HUDEP-2 (cell line): ENCODE results near the gene SLC35F3.
"Not testable (repeated sequence)": the region's sequence is repeated elsewhere in the genome, so short reads cannot be mapped to it uniquely, and the experiment has no call there.

Experiments used
- DNase-seq, 76 experiments: peaks; one replicate each; lab custom pipeline; 2025; ENCODE audit not compliant: unreplicated experiment in 76 of 76; lab: John Stamatoyannopoulos, UW

The SLC35F3 gene

DNA sequence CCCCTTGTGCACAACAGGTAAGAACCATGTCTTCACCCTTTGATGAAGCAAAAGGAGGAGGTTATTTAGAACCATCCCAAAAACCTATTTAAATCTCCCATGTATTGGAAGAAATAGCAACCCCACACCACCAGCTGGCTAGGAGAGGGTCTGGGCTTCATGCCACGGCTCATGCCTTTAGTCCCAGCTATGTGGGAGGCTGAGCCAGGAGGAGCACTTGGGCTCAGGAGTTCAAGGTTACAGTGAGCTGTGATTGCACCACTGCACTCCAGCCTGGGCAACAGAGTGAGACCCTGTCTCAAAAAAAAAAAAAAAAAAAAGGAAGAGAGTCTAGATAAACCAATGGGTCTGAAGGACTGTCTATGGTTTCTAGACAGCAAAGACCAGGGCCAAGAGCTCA, 270.9 kb downstream of the SLC35F3 start:
- DNase-seq, result no peak

DNA sequence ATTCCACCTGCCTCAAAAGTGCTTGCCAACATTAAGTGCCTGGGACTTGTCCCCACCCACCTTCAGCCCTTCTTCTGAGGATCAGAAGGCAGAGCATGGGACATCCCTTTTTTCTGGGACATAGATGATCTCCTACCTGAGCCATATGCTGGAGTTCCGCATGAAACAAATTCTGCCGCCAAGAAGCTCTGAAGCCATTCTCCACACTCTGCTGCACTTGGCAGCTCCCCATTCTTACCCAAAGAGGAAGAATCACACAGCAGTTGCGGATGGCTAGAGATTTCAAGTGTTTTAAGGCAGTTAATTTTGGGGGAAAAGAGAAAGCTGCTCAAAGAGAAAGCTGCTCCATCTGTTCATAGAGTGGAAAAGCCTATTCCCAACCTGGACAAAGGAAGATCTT, 271.5 kb downstream of the SLC35F3 start:
- no peak for DNase-seq

DNA sequence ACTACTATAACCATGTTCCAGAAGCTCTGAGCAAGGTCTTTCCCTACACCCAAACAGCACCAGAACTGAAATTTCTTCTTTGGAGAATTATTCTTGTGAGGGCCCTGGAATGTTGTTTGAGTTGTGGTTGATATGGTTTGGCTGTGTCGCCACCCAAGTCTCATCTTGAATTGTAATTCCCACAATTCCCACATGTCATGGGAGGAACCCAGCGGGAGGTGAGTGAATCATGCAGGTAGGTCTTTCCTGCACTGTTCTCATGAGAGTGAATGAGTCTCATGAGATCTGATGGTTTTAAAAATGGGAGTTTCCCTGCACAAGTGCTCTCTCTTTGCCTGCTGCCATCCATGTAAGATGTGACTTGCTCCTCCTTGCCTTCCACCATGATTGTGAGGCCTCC, 272.4 kb downstream of the SLC35F3 start:
- DNase-seq, result not testable (repeated sequence)

DNA sequence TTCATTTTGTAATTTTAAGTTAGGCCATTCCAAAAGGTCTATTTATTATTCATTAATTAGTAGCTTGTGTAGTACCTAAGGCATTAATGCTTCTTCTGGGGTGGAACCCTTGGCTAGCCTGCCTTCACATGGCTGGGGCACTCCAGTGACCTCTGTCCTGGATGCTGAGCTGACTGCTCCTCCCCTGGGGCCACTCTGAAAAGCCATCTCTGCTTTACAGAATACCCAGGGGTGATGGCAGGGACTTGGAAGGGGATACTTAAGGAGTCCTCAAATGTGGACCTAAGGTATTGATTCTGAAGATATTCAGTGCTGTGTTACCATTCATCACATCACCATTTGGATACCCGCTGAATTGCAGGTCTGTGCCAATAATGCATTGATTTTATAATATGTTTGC, 281.0 kb downstream of the SLC35F3 start:
- no peak for DNase-seq

DNA sequence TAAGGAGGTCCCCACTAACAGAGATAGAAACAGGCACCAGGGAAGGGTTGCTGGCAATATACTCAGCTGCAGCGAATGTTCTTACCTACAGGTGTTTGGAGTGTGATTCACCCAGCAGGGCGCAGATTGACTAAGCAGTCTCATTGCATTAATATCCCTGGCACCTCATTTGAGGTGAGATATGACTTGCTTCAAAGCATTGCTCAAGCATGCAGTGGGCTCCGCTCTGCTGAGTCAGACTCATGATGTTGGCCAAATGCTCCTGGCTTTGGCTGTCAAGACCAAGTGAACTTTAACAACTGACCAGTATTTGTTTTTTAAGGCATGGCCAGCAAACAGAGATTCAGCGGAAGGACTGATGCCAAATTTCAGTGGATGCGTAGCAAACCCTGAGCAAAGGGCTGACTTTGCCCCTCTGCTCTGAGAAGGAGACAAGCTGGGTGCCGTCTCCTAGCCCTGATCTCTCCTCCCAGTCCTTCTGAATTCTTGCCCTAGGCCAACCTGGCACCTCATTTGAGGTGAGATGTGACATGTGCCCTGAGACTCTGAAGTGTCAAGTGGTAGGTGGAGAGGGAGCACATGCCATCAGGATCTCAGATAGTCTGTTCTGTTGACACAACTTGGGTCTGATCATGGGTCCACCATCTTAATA, 281.7 kb downstream of the SLC35F3 start:
- no peak for DNase-seq

DNA sequence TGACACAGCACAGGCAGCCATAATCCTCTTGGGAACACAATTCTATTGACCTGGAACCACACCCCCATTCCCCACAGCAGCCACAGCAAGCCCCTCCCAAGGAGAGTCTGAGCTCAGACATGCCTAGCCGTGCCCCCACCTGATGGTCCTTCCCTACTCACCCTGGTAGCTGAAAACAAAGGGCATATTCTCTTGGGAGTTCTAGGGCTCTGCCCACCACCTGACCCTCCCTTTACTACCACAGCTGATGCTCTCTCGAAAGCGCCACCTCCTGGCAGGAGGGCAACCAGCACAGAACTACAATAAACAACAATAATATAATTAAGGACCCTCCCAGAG, 283.9 kb downstream of the SLC35F3 start:
- peak in 5 of 76 experiments; percentile 2 to 11 (median 8) for DNase-seq

DNA sequence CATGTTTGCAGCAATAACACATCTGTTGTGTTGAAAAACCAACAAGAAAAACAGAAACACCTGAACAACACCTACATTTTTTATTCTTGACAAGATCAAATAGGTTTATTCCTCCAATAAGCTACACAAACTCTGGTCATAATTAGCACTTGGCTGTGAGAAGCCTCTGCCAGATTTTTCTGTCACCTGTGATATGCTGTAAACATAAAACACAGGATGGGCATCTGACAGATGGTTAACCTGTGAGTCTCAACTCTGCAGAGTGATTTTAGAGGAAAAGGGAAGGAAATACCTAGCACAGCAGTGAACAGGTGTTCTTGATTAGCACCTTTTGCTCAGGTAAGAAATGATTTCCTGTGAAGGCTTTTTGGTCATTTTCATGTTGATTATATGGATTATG, 293.4 kb downstream of the SLC35F3 start:
- DNase-seq, result no peak

DNA sequence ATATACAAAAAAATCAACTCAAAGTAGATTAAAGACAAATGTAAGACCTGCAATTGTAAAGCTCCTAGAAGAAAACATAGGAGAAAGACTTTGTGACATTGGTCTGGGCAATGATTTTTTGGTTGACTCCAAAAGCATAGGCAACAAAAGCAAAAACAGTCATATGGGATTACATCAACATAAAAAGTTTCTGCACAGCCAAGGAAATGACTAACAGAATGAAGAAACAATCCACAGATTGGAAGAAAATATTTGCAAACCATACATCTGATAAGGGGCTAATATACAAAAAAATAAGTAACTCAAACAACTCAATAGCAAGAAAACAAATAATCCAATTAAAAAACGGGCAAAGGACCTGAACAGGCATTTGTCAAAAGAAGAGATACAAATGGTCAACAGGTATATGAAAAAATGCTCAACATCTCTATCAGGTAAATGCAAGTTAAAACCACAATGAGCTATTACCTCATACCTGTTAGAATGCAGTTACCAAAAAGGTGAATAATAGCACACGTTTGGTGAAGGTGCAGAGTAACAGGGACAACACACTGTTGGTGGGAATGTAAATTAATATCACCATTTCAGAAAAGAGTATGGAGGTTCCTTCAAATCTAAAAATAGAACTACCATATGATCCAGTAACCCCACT, 295.1 kb downstream of the SLC35F3 start:
- DNase-seq, result no peak

DNA sequence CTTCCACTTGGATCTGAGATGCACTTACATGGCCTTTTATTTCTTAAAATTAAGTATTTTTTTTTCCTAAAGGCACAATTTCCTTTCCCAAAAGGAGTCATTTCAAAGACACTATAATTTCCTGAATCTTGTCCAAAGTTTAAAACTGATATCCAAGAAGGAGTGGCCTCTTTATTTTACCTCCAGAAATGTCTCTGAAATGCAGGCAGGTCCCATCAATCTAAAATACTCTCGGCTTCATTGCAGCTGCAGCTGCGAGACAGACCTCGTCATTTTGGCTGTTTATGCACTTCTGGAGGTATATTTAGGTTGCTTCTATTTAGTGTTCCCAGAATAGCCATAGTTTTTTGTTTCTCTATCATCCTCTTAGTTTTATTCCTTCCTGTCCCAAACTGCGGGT, 296.1 kb downstream of the SLC35F3 start:
- no peak for DNase-seq

DNA sequence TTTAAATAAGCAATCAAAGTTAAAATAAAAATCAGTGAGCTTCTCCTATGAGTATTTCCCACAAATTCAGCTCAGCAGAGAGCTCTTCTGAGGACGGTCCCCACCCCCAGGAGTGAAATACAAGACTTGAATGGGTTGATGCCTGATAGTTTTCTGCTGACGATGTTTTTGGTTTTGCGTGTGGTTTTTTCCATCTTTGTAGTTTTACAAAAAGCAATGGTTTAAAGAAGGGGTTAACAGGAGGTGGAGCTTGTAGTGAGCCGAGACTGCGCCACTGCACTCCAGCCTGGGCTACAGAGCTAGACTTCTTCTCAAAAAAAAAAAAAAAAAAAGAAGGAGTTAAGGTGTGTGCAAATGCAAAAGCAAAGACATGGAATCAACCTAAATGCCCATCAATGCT, 297.1 kb downstream of the SLC35F3 start:
- DNase-seq, result no peak

DNA sequence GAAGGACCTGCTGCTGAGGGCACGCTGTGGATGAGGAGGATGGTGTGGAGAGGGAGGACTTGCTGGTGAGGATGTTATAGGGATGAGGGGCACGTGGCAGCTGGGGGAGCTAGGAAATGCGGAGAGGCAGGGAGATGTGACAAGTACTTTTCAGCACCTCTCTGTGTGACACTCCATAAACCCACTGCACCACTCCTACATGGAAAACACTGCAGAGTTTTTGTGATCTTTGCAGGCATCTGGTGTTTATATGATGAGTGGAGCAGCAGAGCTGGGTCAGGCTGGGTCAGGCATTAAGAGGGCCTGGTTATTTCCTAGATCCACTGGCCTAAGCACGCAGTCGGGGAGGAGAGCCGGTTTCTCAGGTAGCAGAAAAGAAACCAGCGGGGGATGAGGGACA, 301.5 kb downstream of the SLC35F3 start:
- no peak for DNase-seq

DNA sequence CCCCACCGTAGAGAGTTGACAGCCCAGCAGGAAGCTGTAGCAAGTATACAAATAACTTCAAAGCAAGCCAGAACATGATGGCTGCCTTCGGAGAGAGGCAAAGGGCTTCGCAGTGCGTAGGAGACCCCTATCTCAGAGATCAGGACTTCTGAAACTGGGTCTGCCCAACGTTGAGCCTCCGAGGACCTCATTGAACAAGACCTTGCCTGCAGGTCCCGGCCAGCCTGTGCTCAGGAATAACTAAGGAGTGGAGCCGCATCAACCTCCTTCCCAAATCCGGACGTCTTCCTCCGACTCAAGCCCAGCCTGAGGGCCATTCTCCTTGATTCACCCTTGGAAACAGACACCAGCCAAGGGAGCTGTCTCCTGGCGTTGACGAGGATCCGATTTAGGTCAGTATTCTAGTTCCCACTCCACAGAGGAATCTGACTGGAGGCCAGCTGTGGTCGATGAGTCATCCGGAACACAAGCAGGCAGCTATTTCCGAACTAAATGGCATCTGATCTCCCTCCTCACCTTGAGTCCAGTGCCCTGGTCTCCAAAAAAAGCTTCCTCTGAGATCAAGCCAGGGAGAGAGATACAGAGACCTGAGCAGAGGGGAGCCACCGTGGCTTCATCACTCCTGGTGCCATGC, 302.3 kb downstream of the SLC35F3 start:
- no peak for DNase-seq

DNA sequence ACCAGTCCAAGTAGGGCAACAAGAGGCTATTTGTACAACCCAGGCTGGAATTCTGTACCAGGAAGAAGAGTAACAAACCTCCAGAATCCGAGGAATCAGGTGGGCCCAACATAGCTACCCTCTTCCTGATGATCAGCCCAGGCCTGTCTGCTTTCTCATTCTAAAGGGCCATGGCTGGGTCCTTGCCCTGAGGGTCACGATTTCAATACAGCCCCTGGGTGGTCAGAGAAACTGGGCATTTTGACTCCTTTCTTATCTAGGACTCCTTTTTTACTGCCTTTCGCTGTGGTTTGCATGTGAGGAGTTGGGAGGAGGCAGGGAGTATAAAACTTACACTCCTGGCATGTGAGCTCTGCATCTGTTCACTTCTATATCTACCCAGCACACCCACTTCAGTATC, 303.9 kb downstream of the SLC35F3 start:
- no peak for DNase-seq

DNA sequence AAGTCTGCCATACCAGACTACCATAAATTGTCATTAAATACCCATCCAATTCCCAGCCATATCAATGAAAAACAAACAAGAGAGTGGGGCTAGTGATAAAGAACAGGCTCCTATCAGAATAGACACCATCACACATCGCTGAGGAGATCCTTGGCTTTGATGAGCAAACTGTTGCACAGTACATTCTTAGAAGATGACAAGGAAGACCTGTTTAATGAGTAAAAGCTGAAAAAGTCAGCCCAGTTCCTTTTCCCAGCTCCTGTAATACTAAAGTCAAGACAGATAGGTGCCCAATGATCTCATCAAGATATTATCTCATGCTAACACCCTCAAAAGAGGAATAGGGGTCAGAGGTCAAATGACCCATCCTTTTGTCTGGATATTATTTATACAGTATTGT, 304.3 kb downstream of the SLC35F3 start:
- peak in 1 of 76 experiments; percentile 3 for DNase-seq

DNA sequence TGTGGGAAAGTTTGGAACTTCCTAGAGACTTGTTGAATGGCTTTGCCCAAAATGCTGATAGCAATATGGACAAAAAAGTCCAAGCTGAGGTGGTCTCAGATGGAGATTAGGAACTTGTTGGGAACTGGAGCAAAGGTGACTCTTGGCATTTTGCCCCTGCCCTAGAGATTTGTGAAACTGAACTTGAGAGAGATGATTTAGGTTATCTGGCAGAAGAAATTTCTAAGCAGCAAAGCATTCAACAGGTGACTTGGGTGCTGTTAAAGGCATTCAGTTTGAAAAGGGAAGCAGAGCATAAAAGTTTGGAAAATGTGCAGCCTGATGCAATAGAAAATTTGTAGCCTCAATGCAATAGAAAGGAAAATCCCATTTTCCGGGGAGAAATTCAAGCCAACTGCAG, 306.0 kb downstream of the SLC35F3 start:
- DNase-seq, result not testable (repeated sequence)

DNA sequence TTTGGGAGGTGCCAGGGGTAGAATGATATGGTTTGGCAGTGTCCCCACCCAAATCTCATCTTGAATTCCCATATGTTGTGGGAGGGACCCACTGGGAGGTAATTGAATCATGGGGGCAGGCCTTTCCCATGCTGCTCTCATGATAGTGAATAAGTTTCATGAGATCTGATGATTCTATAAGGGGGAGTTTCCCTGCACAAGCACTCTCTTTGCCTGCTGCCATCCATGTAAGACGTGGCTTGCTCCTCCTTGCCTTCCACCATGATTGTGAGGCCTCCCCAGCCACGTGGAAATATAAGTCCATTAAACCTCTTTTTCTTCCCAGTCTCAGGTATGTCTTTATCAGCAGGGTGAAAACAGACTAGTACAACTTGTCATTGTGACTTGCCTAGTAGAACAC, 307.4 kb downstream of the SLC35F3 start:
- DNase-seq, result not testable (repeated sequence)

DNA sequence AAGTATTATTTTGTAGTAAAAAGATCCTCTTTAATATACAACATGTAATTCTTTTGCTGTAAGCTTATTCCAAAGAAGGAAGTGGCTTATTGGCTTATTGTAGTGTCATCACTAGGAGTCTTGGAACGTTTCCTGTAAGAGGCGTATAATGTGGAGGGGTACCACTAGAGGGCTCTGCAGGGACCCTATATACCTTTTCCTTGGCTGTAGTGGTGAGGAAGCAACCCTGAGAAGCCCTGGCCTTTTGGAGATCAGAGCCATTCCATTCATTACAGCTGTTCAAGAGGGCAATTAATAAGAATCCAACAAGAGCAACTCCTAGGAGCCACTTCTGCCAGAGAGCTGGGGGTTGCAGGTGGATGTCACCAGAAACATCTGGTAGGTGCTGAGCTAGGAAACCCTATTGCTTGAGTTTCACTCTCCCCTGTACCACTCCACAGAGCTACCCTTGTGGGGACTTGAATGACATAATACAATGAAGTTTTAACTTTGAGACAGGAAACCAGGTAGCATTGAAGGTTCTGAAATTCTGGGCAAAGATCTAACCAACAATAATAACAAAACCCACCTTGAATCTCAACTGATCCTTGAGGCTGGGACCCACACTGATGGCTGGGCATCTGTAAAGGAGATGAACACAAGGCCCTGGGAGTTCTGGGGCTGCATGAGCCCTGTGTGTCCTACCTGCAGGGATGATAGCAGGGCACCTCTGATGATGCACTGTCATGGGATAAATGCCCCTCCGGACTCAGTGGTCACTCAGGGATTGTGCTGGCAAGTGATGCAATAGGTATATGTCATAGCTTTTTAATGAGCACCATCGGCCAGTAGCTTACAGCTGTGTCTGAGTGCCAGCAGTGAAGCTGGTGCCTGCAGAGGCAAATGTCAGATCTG, 308.5 kb downstream of the SLC35F3 start:
- peak in 8 of 76 experiments; percentile 2 to 18 (median 5) for DNase-seq

DNA sequence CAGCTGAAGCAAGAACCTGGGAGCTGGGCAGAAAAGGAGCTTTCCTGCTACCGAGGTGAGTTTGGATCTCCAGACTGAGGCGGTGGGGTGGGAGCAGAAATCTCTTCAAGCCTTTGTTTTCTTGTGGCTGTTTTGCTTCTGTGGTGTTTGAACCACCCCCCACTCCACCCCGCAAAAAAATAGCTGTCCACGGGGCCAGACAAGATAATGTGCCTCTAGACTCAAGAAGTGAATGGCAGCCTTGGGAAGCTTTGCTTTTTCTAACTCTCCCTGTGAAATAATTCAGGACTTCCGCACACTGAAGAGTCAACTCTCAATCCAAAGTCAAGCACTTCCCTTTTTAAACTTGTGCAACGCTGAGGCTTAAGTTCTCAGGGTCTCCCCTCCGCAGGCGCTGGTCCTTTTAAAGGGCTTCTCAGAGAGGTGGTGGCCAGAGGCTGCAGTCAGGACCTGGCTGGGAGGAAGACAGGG, 309.2 kb downstream of the SLC35F3 start:
- DNase-seq, result no peak

DNA sequence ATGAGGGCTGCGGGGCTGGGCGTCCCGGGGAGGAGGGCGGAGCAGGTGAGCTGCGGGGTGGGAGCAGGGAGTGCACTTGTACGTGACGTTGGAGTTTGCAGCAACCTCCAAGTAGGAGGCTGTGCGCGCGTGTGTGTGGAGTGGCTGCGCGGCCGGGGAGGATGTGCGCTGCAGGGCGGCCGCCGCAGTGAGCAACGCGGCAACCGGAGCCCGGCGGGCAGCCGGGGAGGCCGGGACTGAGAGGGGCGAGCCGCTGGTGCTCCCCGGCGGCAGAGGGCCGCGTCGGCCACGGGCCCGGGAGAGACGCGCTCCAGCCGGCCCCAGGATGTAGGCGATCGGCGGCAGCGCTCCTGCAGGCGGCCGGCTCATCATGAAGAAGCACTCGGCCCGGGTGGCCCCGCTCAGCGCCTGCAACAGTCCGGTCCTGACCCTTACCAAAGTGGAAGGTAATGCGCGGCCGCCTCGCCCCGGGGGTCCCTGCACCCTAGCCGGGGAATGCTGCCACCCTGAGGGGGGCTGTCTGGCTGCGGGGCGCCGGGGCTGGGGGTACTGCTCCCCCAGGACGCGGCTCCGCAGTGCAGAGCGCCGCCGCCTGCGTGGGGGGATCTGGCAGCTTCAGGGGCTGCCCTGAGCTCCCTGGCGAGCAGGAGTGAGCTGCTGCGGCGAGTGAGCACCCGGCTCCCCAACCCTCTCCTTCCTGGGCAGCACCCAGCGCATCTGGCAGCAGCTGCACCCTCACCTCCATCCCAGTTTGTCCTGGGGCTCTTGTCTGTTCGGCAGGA, 309.8 kb downstream of the SLC35F3 start:
- DNase-seq, result no peak
